HG03354 (cell line): Measurements from ENCODE around the gene HS3ST3A1.
"Not testable (repeated sequence)": the region's sequence is repeated elsewhere in the genome, so short reads cannot be mapped to it uniquely, and the experiment has no call there.

Experiments
- ATAC-seq: cut with Tn5 transposase; IDR thresholded peaks from one replicate; pipeline ENCODE4 v1.9.1; 2021; ENCODE audit warnings: mild to moderate bottlenecking; ENCODE audit not compliant: unreplicated experiment, poor library complexity, severe bottlenecking

HS3ST3A1 gene

GRCh38 chr17:13580790-13581189, 20.9 kb downstream of the HS3ST3A1 start:
- ATAC-seq, result no peak

- no peak for ATAC-seq
These were observed 24.8 kb downstream of the HS3ST3A1 start for GRCh38 chr17:13576661-13577526.

GRCh38 chr17:13575922-13576419, 25.8 kb downstream of the HS3ST3A1 start:
- ATAC-seq, result no peak

- no peak for ATAC-seq
These were observed 26.3 kb downstream of the HS3ST3A1 start for GRCh38 chr17:13575466-13575865.

- ATAC-seq, result no peak
These were observed 29.1 kb downstream of the HS3ST3A1 start for GRCh38 chr17:13572581-13572980.

GRCh38 chr17:13569398-13570123, 32.2 kb downstream of the HS3ST3A1 start:
- no peak for ATAC-seq

GRCh38 chr17:13568582-13569397, 32.9 kb downstream of the HS3ST3A1 start:
- no peak for ATAC-seq

- no peak for ATAC-seq
These were observed 37.9 kb downstream of the HS3ST3A1 start for GRCh38 chr17:13563866-13564265.

GRCh38 chr17:13562271-13562800, 39.4 kb downstream of the HS3ST3A1 start:
- ATAC-seq, result no peak

- no peak for ATAC-seq
These were observed 40.0 kb downstream of the HS3ST3A1 start for GRCh38 chr17:13561606-13562270.

- ATAC-seq, result no peak
These were observed 40.8 kb downstream of the HS3ST3A1 start for GRCh38 chr17:13560935-13561334.

GRCh38 chr17:13558588-13558987, 43.1 kb downstream of the HS3ST3A1 start:
- ATAC-seq, result no peak

- no peak for ATAC-seq
These were observed 44.7 kb downstream of the HS3ST3A1 start for GRCh38 chr17:13557077-13557476.

- no peak for ATAC-seq
These were observed 47.5 kb downstream of the HS3ST3A1 start for GRCh38 chr17:13554231-13554630.

GRCh38 chr17:13550291-13550690, 51.4 kb downstream of the HS3ST3A1 start:
- ATAC-seq, result no peak

- ATAC-seq, result not testable (repeated sequence)
These were observed 53.2 kb downstream of the HS3ST3A1 start for GRCh38 chr17:13548576-13548975.

GRCh38 chr17:13546851-13547250, 54.9 kb downstream of the HS3ST3A1 start:
- no peak for ATAC-seq

- no peak for ATAC-seq
These were observed 55.8 kb downstream of the HS3ST3A1 start for GRCh38 chr17:13545941-13546340.

GRCh38 chr17:13544765-13545164, 57.0 kb downstream of the HS3ST3A1 start:
- no peak for ATAC-seq
